ENCODE results near the gene BBS9. TPM values are rescaled to one million over a fixed set of nuclear protein-coding genes. Genes with fewer than 3 reads are reported as not detected.

Gene BBS9
- total RNA-seq, 1 experiment from 2014 or later, result 3.8 TPM

DNA sequence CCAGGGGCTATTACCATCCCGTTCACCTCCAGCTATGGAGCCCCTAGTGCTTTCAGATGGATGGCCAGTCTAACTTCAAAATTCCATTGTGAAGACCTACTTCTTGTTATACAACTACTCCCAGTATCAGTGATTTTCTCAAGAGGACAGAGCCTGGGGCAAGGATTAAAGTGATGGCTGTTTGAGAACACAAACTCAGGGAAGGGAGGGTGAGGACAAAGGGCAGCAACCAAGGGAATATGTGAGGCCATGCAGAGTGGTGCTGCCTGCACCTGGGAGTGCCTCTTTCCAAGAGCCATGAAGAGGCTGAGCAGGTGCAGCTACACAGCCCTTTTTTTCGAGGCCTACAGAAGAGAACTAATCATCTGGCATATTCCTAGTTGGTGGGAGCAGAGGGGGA is 472.5 kb downstream of the BBS9 start:
- DNase-seq (ENCODE audit: low spot score), result no peak

DNA sequence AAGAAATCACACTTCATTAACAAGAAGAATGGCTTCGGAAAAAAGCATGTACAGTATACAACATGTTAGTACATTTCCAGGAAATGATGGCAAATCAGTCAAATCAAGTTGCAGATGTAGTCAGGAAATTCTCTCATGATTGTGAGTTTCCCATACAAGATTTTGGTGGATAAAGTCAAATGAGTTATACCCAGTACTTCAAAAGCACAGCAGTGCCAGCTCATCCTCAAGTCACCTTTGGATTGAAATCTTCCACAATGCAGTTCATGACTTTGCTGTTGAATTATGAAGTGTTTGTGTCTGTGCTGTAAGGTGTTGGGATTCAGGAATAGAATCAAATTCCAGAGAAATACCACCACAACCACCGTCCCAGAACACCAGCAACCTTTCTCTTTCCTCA is 474.7 kb downstream of the BBS9 start:
- DNase-seq (ENCODE audit: low spot score), result no peak

GRCh38 chr7:33610918-33611317 is 481.6 kb downstream of the BBS9 start:
- no peak for DNase-seq (ENCODE audit: low spot score)

GRCh38 chr7:33612442-33612841 is 483.1 kb downstream of the BBS9 start:
- DNase-seq (ENCODE audit: low spot score), result no peak

- DNase-seq (ENCODE audit: low spot score), result no peak
These were observed 485.2 kb downstream of the BBS9 start for GRCh38 chr7:33614357-33615117.

DNA sequence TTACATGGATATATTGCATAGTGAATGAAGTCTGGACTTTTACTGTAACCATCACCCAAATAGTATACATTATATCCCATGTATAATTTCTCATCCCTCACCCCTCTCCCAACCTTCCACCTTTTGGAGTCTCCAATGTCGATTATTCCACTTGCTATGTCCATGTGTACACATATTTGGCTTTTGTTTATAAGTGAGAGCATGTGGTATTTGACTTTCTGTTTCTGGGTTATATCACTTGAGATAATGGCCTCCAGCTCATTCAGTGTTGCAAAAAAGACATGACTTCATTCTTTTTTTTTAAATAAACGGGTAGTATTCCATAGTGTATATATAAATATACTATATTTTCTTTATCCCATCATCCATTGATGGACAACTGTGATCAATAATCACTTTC is 487.4 kb downstream of the BBS9 start:
- DNase-seq (ENCODE audit: low spot score), result no peak

GRCh38 chr7:33619264-33619663 is 489.9 kb downstream of the BBS9 start:
- no peak for DNase-seq (ENCODE audit: low spot score)

DNA sequence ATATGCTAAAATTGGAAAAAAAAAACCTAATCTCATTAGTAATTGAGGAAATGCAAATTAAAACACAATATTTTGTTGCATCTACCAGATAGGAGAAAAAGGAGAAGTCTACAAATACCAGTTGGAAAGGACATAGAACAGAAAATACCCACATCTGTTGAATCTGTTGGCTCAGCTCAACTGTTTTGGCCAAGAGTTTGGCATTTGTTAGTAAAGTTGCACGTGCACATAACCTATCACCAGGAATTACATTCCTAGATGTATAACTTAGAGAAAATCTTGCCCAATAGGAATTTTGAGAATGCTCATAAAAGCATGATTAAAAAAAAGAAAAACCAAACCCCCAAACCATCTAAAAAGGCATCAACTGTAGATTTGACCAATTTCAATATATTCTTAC is 493.9 kb downstream of the BBS9 start:
- no peak for DNase-seq (ENCODE audit: low spot score)

DNA sequence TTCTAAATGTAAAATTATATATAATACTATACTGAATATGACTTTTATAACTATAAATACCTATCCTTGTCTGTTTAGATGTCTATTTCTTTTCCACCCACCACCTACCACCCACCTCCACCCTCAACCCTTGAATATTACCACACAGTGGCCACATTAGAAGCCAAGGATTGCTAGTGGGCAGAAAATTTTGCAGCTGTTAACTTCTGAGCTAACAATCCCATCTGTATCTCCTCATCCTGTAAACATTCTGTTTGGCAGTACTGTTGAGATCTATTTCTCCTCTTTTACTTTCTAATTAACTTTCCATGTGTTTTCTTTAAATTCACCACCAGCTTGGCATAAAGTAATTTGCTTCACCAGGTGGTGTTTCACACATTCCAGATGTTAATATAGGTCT is 494.9 kb downstream of the BBS9 start:
- DNase-seq (ENCODE audit: low spot score), result no peak

- DNase-seq (ENCODE audit: low spot score), result no peak
These were observed 497.5 kb downstream of the BBS9 start for GRCh38 chr7:33626869-33627268.

DNA sequence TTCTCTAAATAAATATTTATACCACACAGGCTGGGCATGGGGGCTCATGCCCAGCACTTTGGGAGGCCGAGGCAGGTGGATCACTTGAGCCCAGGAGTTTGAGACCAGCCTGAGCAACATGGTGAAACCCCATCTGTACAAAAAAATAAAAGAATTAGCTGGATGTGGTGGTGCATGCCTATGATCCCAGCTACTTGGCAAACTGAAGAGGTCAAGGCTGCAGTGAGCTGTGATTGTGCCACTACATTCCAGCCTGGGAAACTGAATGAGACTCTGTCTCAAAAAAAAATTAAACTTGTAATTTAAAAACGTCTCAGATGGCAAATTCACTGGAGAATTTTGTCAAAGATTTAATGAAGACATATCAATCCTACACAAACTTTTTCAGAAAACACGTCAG is 498.4 kb downstream of the BBS9 start:
- no peak for DNase-seq (ENCODE audit: low spot score)

DNA sequence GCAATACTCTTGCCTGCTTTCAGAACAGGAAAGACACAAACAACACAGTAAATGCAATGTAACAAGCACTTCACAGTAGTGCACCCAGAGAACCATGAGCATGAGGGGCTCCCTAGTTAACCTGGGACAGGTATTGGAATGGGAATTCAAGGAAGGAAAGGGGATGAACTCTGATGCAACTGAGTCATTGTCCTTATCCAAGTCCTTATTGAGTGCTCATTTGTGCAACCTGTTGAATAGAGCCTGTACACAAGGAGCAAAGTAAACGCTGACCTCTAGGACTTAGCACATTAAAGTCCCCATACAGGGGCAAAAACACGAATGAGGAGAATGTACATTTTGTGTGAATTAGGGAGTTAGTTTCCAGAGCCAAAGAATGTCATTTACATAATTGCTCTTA is 499.5 kb downstream of the BBS9 start:
- no peak for DNase-seq (ENCODE audit: low spot score)

GRCh38 chr7:33630359-33630758 is 501.0 kb downstream of the BBS9 start:
- no peak for DNase-seq (ENCODE audit: low spot score)

- no peak for DNase-seq (ENCODE audit: low spot score)
These were observed 503.0 kb downstream of the BBS9 start for GRCh38 chr7:33632322-33632721.

DNA sequence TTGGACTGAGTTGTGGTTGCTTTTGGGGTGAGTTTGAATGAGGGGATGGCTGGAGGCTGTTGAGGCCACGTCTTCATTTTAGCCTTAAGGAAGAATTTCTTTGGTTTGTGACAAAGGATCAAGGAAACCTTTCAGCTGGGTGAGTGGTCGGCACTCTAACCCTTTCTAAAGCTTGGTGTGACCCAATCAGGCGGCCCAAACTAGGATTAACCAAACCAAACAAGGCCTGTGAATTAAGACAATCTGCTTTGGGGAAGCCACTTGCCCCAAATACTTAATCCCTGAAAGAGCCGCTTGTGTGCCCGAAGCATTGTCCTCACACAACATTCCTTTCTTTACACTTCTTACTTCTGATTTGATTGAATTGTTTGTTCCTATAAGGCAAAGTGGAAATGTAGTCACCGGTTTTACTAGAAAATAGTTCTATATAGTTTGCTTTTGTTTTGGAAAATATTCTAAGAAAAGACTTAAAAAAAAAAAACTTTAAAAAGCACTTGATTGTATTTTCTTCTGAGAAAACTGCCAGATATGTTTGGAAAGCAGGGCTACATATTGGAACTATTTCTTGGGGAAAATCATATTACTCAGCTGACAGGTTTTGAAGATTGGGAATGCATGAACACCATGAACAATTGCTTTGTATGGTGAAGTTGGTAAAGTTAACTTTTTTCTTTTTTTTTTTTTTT is 503.6 kb downstream of the BBS9 start:
- DNase-seq (ENCODE audit: low spot score), result no peak

- DNase-seq (ENCODE audit: low spot score), result no peak
These were observed 505.2 kb downstream of the BBS9 start for GRCh38 chr7:33634606-33635005.

GRCh38 chr7:33636359-33636758 is 507.0 kb downstream of the BBS9 start:
- DNase-seq (ENCODE audit: low spot score), result no peak

DNA sequence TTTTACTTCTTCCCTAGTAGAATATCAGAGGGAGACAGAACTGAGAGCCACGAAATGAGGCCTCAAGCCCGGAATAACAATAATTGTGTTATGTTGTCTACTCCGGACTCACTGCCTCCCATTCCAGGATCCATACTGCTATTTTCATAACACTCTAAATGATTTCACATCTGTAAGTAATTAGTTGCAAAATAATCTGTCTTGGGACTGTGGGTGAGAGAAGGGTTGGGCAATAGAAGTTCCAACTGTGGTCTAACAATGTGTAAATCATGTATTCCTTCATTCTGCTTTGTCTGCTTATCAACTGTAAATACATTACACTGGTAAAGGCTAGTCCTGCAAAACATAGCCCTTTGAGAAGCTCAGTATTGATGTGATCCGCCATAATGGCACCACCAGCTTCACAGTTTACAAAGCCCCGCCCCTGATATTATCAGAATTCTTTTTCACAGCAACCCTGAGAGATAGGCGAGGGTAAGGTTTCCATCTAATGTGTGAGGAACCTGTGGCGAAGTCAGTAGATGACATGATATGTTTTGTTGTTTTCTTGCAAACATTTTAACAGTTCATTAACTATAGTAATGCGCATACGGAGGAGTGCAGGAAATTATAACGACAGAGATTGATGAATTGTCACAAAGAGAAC is 510.3 kb downstream of the BBS9 start:
- DNase-seq (ENCODE audit: low spot score), result no peak

GRCh38 chr7:33640741-33641140 is 511.4 kb downstream of the BBS9 start:
- no peak for DNase-seq (ENCODE audit: low spot score)

DNA sequence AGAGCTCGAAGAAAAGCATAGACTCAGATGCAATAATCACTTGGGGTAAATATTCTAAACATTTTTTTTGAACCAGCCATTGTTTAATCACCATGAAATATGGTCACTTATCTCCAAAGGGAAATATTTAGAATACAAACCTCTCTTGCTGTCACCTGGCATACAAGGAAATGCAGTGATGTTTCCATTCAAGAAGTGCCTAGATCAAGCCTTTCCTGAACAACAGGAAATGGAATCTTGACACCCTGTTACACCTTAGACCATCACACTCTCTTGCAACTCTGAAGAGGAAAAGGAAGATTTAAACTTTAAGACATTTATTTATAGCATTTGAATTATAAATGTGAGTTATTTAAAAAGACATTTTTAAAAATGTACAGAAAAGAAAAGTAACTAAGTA is 512.9 kb downstream of the BBS9 start:
- no peak for DNase-seq (ENCODE audit: low spot score)

- no peak for DNase-seq (ENCODE audit: low spot score)
These were observed 514.2 kb downstream of the BBS9 start for GRCh38 chr7:33643530-33643929.

- no peak for DNase-seq (ENCODE audit: low spot score)
These were observed 515.1 kb downstream of the BBS9 start for GRCh38 chr7:33644489-33644888.

DNA sequence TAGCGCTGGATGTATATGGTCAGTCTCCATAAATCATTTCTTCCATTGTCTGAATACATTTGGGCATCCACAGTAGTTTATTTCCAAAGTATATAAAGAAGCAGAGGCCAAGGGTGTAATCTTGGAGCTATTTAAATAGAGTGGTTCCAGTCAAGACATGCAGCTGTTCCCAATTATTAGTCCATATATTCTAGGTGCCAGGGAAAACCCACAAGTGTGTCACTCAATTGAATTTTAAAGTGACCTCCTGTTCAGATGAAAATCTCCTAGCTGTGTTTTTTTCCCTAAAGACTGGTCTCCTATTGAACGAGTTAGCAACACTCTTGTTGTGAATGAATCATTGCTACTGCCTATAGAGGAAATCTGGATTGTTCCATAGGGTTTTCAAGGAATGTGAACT is 515.7 kb downstream of the BBS9 start:
- DNase-seq (ENCODE audit: low spot score), result no peak
